ENCODE measurements around the gene GNAI2.
A peak's percentile ranks its signal among the peaks of the same experiment; 100 is the strongest.

- TF ChIP-seq YY1 (IDR thresholded peaks at IDR 0.05; ENCODE audit: low read depth) (no peak), CREB1 (IDR thresholded peaks at IDR 0.05; ENCODE audit: low read depth) (no peak), RAD21 (IDR thresholded peaks at IDR 0.05; ENCODE audit: low read depth) (no peak), CEBPB (IDR thresholded peaks at IDR 0.05) (no peak), REST (IDR thresholded peaks at IDR 0.05; ENCODE audit: low read depth) (no peak), NFIC (IDR thresholded peaks at IDR 0.05) (no peak), EP300 (IDR thresholded peaks at IDR 0.05; ENCODE audit: borderline replicate concordance) (no peak), MAX (IDR thresholded peaks at IDR 0.05) (0 out of 2 replicates have a peak, but pooled peaks have one; percentile 24), FOXM1 (IDR thresholded peaks at IDR 0.05; ENCODE audit: borderline replicate concordance, low read depth) (no peak)
These were observed 34.0 kb downstream of the GNAI2 start for GRCh38 chr3:50269977-50270413.
